BE2C (cell line): ENCODE measurements around the gene TBC1D3E. TPM values are rescaled to one million over a fixed set of nuclear protein-coding genes. Genes with fewer than 3 reads are reported as not detected.
"Not testable (repeated sequence)": the region's sequence is repeated elsewhere in the genome, so short reads cannot be mapped to it uniquely, and the experiment has no call there.

Experiments used
- DNase-seq: peaks from one replicate; pipeline ENCODE4 v3.0.0-alpha.2; 2020
- H3K27me3 ChIP-seq: fragments of 250-450 bp; sonication (Bioruptor Pico); 2 replicates; pipeline ENCODE4 v1.5.1; 2020; ENCODE audit warnings: mild to moderate bottlenecking
- H3K36me3 ChIP-seq: fragments of 250-450 bp; sonication (Bioruptor Pico); 2 replicates; pipeline ENCODE4 v1.5.1; 2020; ENCODE audit warnings: mild to moderate bottlenecking
- H3K4me1 ChIP-seq: fragments of 250-450 bp; sonication (Bioruptor Pico); 2 replicates; pipeline ENCODE4 v1.5.1; 2020
- H3K4me3 ChIP-seq: 2 replicates; pipeline ENCODE4 v1.5.1; 2011; ENCODE audit warnings: low read depth, low read length
- H3K9me3 ChIP-seq: fragments of 250-450 bp; sonication (Bioruptor Pico); 2 replicates; pipeline ENCODE4 v1.5.1; 2020
- polyA plus RNA-seq: library from polyadenylated mRNA; unstranded; fragments of >200 nt; gene quantifications from one replicate; pipeline ENCODE4 v1.2.1, GENCODE V29; 2012; ENCODE audit warnings: low read depth, missing spikeins; ENCODE audit not compliant: insufficient read length, insufficient read depth

The TBC1D3E gene
- not detected for polyA plus RNA-seq

DNA sequence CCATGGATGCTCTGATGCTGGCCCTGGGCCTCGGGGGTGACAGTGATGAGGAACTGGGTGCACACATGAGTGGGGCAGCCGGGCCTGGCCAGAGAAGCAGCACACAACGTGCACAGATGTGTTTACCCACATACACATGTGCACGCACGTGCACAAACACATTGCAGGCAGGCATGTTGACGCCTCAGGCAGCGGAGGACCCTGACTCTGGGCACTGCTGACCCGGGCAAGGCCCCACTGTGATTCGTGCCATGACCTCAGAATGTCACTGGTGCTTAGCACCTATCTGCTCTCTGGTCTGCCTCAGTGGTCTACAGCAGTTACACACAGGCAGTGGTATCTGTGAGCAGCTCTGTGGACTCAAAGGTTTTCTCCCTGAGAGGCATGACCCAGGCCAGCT, at the start of gene TBC1D3E:
TSS of gene TBC1D3E (plus strand) at position 301 of the 400 bp plus-strand sequence. CDS start 1,545 bp downstream, outside the sequence.
- H3K36me3 ChIP-seq, H3K27me3 ChIP-seq, H3K4me1 ChIP-seq, H3K4me3 ChIP-seq, DNase-seq, H3K9me3 ChIP-seq: not testable (repeated sequence)

DNA sequence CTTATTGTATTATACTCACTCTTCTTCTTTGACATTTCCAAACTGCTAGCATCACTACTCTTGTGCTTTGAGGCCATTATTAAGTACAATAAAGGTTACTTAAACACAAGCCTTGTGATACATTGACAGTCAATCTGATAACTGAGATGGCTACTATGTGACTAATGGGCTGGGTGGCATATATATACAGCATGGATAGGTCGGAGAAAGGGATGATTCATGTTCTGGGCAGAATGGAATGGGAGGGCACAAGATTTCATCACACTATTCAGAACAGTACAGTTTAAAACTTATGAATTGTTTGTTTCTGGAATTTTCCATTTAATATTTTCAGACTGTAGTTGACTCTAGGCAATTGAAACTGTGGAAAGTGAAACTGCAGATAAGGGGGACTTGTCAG, 40.4 kb upstream of the TBC1D3E start:
- not testable (repeated sequence) for H3K9me3 ChIP-seq, H3K36me3 ChIP-seq, H3K4me3 ChIP-seq, H3K4me1 ChIP-seq, H3K27me3 ChIP-seq, DNase-seq

DNA sequence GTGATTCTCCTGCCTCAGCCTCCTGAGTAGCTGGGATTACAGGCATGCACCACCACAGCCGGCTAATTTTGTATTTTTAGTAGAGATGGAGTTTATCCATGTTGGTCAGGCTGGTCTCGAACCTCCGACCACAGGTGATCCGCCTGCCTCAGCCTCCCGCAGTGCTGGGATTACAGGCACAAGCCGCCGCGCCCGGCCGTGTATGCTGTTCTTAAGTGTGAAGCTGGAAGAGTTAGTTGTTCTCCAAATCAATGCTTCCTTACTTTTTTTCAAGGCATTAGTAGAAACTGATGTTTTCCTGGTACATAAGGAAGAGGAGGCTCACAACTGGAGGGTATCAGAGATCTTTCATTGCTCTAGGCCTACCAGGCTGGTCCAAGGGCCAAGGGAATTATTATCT, 39.6 kb upstream of the TBC1D3E start:
- H3K4me3 ChIP-seq, H3K4me1 ChIP-seq, H3K27me3 ChIP-seq, DNase-seq, H3K36me3 ChIP-seq, H3K9me3 ChIP-seq: not testable (repeated sequence)

DNA sequence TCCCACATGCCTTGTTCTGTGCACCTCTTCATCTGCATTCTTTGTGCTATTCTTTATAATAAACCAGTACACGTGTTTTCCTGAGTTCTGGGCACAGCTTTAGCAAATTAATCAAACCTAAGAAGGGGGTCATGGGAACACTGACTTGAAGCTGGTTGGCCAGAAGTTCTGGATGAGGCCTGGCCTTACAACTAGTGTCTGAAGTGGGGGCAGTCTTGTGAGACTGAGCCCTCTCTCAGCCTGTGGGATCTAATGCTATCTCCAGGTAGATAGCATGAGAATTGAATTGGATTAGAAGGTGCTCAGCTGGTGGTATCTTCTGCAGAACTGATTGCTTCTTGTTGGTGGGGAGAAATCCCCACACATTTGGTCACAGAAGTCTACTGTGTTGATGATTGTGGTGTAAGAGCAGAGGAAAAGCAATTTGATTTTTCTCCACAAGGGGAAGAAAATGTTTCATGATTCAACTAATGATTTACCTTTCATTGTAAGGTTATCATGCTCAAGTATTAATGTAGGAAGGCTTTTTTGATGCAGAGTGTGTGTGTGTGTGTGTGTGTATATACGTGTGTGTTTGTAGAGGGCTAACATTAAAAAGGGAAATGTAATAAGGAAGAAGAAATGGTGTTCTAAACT, 33.6 kb upstream of the TBC1D3E start:
- H3K27me3 ChIP-seq, H3K36me3 ChIP-seq, H3K4me1 ChIP-seq, DNase-seq, H3K4me3 ChIP-seq, H3K9me3 ChIP-seq: not testable (repeated sequence)

DNA sequence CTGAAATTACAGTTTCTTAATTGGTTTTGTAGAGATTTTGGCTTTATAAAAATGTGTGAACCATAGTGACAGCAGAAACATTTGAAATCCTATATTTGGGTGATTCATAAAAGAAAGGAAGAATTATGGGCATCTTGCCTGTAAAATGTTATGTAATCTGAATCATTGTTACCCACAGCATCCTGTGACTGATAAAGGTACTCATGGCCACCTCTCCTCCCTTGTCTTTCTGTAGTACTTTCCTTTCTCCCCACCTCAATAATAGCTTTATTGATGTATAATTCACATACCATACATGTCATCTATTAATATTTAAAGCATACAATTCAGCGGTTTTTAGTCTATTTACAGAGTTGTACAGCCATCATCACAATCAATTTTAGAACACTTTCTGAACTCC, 28.5 kb upstream of the TBC1D3E start:
- H3K9me3 ChIP-seq, H3K36me3 ChIP-seq, DNase-seq, H3K27me3 ChIP-seq, H3K4me1 ChIP-seq, H3K4me3 ChIP-seq: not testable (repeated sequence)

DNA sequence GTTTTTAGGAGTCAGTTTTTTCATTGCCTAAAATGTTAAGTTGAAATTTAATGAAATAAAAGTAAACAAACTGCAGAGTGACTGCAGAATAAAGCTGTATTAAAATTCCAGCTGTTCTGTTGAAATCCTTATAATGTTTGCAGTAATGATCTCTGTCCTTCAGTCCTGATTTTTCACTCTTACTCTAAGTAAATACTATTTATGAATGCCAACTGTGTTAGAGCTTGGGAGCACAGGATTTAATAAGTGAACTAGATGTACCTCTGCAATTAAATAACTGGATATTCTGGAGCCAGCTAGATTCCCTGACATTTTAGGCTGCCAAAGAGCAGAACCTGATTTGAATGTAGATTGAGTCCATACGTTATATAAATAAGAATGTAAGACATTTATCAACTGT, 7.9 kb upstream of the TBC1D3E start:
- not testable (repeated sequence) for H3K36me3 ChIP-seq, H3K27me3 ChIP-seq, DNase-seq, H3K4me3 ChIP-seq, H3K9me3 ChIP-seq, H3K4me1 ChIP-seq

DNA sequence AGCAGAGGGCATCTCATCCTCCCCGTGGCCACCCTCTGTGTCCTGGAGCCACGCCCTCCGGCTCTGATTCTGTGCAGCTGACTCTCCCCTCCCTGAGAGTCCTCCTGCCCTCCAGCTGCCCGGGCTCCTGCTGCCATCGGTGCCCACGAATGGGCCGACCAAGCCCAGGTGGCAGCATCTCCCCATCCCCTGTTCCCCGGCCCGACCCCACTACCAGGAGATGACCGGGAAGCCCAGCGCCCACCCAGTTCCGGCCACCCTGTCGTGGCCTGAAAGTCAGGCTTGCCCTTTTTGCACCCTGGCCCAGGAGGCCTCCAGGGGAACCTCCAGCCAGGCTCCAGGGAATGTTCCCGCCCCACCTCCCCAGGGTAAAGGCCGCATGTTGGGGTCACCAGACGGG, 7.1 kb downstream of the TBC1D3E start:
- H3K9me3 ChIP-seq, H3K4me1 ChIP-seq, H3K36me3 ChIP-seq, H3K27me3 ChIP-seq, H3K4me3 ChIP-seq, DNase-seq: not testable (repeated sequence)
